ENCODE results near the gene OR52E5. TPM values are rescaled to one million over a fixed set of nuclear protein-coding genes. Genes with fewer than 3 reads are reported as not detected.

OR52E5 gene
- total RNA-seq, 1 experiment from 2014 or later = not detected

DNA sequence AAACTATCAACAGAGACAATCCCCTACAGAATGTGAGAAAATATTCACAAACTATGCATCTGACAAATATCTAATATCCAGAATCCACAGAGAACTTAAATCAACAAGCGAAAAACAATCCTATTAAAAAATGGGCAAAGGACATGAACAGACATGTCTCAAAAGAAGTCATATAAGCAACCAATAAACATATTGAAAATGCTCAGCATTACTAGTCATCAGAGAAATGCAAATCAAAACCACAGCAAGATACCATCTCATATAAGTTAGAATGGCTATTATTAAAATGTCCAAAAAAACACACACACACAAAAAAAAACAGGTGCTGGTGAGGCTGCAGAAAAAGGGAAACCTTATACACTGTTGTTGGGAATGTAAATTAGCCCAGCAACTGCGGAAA, 27.2 kb upstream of the OR52E5 start (continued):
- TF ChIP-seq YY1 (IDR thresholded peaks at IDR 0.05; ENCODE audit: extremely low read depth, insufficient replicate concordance, low read depth, low read length) (no peak), FOSL1 (IDR thresholded peaks at IDR 0.05; ENCODE audit: low read depth) (no peak), CEBPB (IDR thresholded peaks at IDR 0.05; ENCODE audit: low read depth) (no peak), RAD21 (IDR thresholded peaks at IDR 0.05; ENCODE audit: low read depth) (no peak), ELF1 (IDR thresholded peaks at IDR 0.05; ENCODE audit: borderline replicate concordance, low read depth) (no peak), ZFX (IDR thresholded peaks at IDR 0.05) (no peak), ZNF274 (IDR thresholded peaks at IDR 0.05; ENCODE audit: low read depth, low read length) (no peak)
- TF ChIP-seq, protein P1, sequence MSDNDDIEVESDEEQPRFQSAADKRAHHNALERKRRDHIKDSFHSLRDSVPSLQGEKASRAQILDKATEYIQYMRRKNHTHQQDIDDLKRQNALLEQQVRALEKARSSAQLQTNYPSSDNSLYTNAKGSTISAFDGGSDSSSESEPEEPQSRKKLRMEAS (IDR thresholded peaks at IDR 0.05) = no peak
- TF ChIP-seq, protein P2, sequence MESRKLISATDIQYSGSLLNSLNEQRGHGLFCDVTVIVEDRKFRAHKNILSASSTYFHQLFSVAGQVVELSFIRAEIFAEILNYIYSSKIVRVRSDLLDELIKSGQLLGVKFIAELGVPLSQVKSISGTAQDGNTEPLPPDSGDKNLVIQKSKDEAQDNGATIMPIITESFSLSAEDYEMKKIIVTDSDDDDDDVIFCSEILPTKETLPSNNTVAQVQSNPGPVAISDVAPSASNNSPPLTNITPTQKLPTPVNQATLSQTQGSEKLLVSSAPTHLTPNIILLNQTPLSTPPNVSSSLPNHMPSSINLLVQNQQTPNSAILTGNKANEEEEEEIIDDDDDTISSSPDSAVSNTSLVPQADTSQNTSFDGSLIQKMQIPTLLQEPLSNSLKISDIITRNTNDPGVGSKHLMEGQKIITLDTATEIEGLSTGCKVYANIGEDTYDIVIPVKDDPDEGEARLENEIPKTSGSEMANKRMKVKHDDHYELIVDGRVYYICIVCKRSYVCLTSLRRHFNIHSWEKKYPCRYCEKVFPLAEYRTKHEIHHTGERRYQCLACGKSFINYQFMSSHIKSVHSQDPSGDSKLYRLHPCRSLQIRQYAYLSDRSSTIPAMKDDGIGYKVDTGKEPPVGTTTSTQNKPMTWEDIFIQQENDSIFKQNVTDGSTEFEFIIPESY (IDR thresholded peaks at IDR 0.05; ENCODE audit: extremely low read depth, insufficient replicate concordance, low read length) = no peak
- TF ChIP-seq, protein P3, sequence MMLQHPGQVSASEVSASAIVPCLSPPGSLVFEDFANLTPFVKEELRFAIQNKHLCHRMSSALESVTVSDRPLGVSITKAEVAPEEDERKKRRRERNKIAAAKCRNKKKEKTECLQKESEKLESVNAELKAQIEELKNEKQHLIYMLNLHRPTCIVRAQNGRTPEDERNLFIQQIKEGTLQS (IDR thresholded peaks at IDR 0.05) = no peak

DNA sequence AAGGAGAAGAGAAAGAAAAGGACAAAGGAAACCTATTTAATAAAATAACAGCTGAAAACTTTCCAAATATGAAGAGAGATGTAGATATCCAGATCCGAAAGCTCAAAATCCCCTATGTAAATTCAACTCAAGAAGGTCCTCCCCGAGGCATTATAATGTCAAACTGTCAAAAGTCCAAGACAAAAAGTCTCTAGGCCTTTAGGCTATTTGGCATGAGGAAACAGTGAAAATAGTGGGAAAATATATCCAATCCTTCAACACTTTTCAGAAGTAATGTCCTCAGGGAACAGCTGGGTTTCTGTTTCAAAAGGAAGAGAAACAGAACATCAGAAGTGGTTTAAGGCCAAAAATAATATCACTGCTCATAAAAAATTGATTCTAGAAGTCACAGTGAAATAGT, 14.4 kb upstream of the OR52E5 start:
- Histone ChIP-seq H3K27me3 (ENCODE audit: insufficient read depth, low read length) (peaks cover 52% of the 10 kb centered on the region), H3K4me3 (replicated peaks in 1 of 2; ENCODE audit: low read depth in 1 of 2, low read length in 2 of 2) (no peak overlapping the region), H3K9me2 (ENCODE audit: insufficient read depth) (no peaks in the 10 kb centered on the region), H3K9me3 (ENCODE audit: control insufficient read depth in 1 of 2, insufficient read depth in 1 of 2, low read depth in 1 of 2, low read length in 2 of 2) (no peaks in the 10 kb centered on the region), H3K36me3 (ENCODE audit: control insufficient read depth in 1 of 2, insufficient read depth in 2 of 2, low read length in 2 of 2) (no peaks in the 10 kb centered on the region), H3K27ac (ENCODE audit: low read depth, low read length) (no peak overlapping the region), H3K4me1 (ENCODE audit: control insufficient read depth in 1 of 2, insufficient read depth in 2 of 2, low read length in 2 of 2) (no peaks in the 10 kb centered on the region), H4K20me1 (ENCODE audit: insufficient read depth) (no peaks in the 10 kb centered on the region), H3K79me2 (ENCODE audit: insufficient read depth, low read length) (no peaks in the 10 kb centered on the region), H3K9ac (ENCODE audit: low read length) (no peak overlapping the region), H2AFZ (ENCODE audit: low read depth, low read length, poor library complexity, severe bottlenecking) (no peak overlapping the region), H3K4me2 (ENCODE audit: low read length) (no peak overlapping the region)
- intact Hi-C loops (cut with micrococcal nuclease) = no loop called here
- CTCF ChIA-PET = interaction anchor here (1.8 kb wide), 1 partner anchor 13 kb away, joined by 6 read pairs; no protein-coding TSS in a partner anchor
- TF ChIP-seq, protein P4, sequence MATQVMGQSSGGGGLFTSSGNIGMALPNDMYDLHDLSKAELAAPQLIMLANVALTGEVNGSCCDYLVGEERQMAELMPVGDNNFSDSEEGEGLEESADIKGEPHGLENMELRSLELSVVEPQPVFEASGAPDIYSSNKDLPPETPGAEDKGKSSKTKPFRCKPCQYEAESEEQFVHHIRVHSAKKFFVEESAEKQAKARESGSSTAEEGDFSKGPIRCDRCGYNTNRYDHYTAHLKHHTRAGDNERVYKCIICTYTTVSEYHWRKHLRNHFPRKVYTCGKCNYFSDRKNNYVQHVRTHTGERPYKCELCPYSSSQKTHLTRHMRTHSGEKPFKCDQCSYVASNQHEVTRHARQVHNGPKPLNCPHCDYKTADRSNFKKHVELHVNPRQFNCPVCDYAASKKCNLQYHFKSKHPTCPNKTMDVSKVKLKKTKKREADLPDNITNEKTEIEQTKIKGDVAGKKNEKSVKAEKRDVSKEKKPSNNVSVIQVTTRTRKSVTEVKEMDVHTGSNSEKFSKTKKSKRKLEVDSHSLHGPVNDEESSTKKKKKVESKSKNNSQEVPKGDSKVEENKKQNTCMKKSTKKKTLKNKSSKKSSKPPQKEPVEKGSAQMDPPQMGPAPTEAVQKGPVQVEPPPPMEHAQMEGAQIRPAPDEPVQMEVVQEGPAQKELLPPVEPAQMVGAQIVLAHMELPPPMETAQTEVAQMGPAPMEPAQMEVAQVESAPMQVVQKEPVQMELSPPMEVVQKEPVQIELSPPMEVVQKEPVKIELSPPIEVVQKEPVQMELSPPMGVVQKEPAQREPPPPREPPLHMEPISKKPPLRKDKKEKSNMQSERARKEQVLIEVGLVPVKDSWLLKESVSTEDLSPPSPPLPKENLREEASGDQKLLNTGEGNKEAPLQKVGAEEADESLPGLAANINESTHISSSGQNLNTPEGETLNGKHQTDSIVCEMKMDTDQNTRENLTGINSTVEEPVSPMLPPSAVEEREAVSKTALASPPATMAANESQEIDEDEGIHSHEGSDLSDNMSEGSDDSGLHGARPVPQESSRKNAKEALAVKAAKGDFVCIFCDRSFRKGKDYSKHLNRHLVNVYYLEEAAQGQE (IDR thresholded peaks at IDR 0.05; ENCODE audit: low read depth) = no peak
- TF ChIP-seq CEBPB (IDR thresholded peaks at IDR 0.05; ENCODE audit: low read depth) = no peak
- BruUV-seq (replicated peaks) = no TSS peak
- POLR2A ChIA-PET = no interaction called here
- DNase-seq (ENCODE audit: low read depth, low spot score) = no peak
- RAD21 ChIA-PET (ENCODE audit: low non-redundant PET in 1 of 2, low total read pairs in 2 of 2, uncharacterized antibody in 2 of 2, unreplicated experiment in 2 of 2) = no interaction called here
- no peak for ATAC-seq

Measured in HCT116 (cell line).